ENCODE measurements around the gene HSPA2. TPM values are rescaled to one million over a fixed set of nuclear protein-coding genes. Genes with fewer than 3 reads are reported as not detected.

HSPA2 gene
- total and polyA plus RNA-seq, 2 donors (not counting 1 experiment from before 2014, with no cell fraction given) = 3.6 to 19.6 TPM

DNA sequence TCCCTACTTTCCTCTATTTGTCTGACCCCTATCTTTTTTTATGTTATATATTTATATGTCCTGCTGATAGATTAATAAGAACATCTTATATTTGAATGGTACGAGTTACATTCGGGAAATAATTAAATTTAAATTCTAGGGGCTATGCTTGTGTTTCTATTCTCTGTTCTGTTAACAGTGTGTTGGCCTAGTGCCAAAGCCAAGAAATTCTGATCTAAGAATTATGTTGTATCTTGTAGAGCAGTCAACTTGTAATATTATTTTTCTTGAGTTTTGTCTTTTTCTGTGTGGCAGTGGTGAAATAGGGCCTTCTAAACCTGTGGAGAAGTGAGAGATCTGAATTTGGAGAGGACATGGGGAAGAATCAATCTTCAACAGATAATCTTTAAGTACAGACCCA is 9.0 kb upstream of the HSPA2 start:
- H3K9me3 Mint-ChIP-seq (ENCODE audit: insufficient read depth) = no peaks in the 10 kb centered on the region
- DNase-seq = no peak
- no peak overlapping the region for H2AFZ ChIP-seq (ENCODE audit: insufficient read depth, low read depth, low read length, poor library complexity, severe bottlenecking)
- ChIA-PET CTCF (interaction anchor here (1.3 to 2.1 kb wide), 2 partner anchors 9 to 20 kb away, joined by 4 to 8 read pairs; partner anchors contain the start of gene HSPA2), POLR2A (no interaction called here)
- no peaks in the 10 kb centered on the region for H3K36me3 ChIP-seq (replicated peaks in 1 of 2; ENCODE audit: control extremely low read depth in 1 of 2, control insufficient read depth in 1 of 2, extremely low read depth in 1 of 2, insufficient read depth in 2 of 2, low read length in 1 of 2)
- peaks cover 4% of the 10 kb centered on the region for H3K79me2 ChIP-seq (ENCODE audit: control insufficient read depth, insufficient read depth, low read length)
- no peaks in the 10 kb centered on the region for H3K4me1 Mint-ChIP-seq
- no peak for ATAC-seq (ENCODE audit: low read depth)
- H3K4me3 ChIP-seq (ENCODE audit: control extremely low read depth in 1 of 5, extremely low read depth in 1 of 5, insufficient read depth in 1 of 5, low read depth in 2 of 5, low read length in 4 of 5) = no peak overlapping the region
- intact Hi-C loops (cut with micrococcal nuclease) = no loop called here
- H3K4me2 ChIP-seq (replicated peaks; ENCODE audit: low read depth, low read length, poor library complexity, severe bottlenecking) = no peak overlapping the region
- H3K27ac Mint-ChIP-seq = no peak overlapping the region
- H3K9ac ChIP-seq (ENCODE audit: low read length) = no peak overlapping the region
- H3K27me3 Mint-ChIP-seq = no peaks in the 10 kb centered on the region
- no peaks in the 10 kb centered on the region for H3K9me3 ChIP-seq (ENCODE audit: control extremely low read depth in 1 of 3, control insufficient read depth in 2 of 3, insufficient read depth in 1 of 3, low read length in 2 of 3)
- peaks cover 4% of the 10 kb centered on the region for H4K20me1 ChIP-seq (ENCODE audit: control insufficient read depth, insufficient read depth, low read length, poor library complexity, severe bottlenecking)
- H3K4me1 ChIP-seq (ENCODE audit: control insufficient read depth in 2 of 2, insufficient read depth in 2 of 2, low read length in 2 of 2) = no peaks in the 10 kb centered on the region
- no peak overlapping the region for H3K4me3 Mint-ChIP-seq
- TF ChIP-seq EZH2 (IDR thresholded peaks at IDR 0.05; ENCODE audit: borderline replicate concordance, insufficient read depth, low read depth, low read length, poor library complexity, severe bottlenecking) = no peak
- TF ChIP-seq CTCF (IDR thresholded peaks at IDR 0.05) = no peak
- no peak overlapping the region for H3K27ac ChIP-seq (ENCODE audit: low read length in 2 of 2)
- WGBS (ENCODE audit: insufficient coverage) = no CpG with 5 or more reads among the region's 2 CpGs
- no peaks in the 10 kb centered on the region for H3K27me3 ChIP-seq (replicated peaks in 1 of 4; ENCODE audit: control extremely low read depth in 1 of 4, control insufficient read depth in 3 of 4, insufficient read depth in 4 of 4, low read length in 3 of 4)

GRCh38 chr14:64536488-64537245 is 3.9 kb upstream of the HSPA2 start:
- peaks cover 0 to 14% (median 5%) of the 10 kb centered on the region in 4 experiments for H3K27me3 ChIP-seq (replicated peaks in 1 of 4; ENCODE audit: control extremely low read depth in 1 of 4, control insufficient read depth in 3 of 4, insufficient read depth in 4 of 4, low read length in 3 of 4)
- no peak overlapping the region for H3K9ac ChIP-seq (ENCODE audit: low read length)
- H3K36me3 ChIP-seq (replicated peaks in 1 of 2; ENCODE audit: control extremely low read depth in 1 of 2, control insufficient read depth in 1 of 2, extremely low read depth in 1 of 2, insufficient read depth in 2 of 2, low read length in 1 of 2) = no peaks in the 10 kb centered on the region
- H3K27ac ChIP-seq (ENCODE audit: low read length in 2 of 2) = no peak overlapping the region
- ChIA-PET CTCF (interaction anchor here (1.5 kb wide), 1 partner anchor 107 kb away, joined by 3 read pairs; no protein-coding TSS in a partner anchor), POLR2A (no interaction called here)
- peaks cover 5% of the 10 kb centered on the region for H3K27me3 Mint-ChIP-seq
- no CpG with 5 or more reads among the region's 4 CpGs for WGBS (ENCODE audit: insufficient coverage)
- peaks cover 17 to 23% of the 10 kb centered on the region in 2 donors for H3K4me1 ChIP-seq (ENCODE audit: control insufficient read depth in 2 of 2, insufficient read depth in 2 of 2, low read length in 2 of 2)
- DNase-seq (no peak), ATAC-seq (ENCODE audit: low read depth) (no peak)
- peaks cover 6% of the 10 kb centered on the region for H3K9me3 Mint-ChIP-seq (ENCODE audit: insufficient read depth)
- no peak overlapping the region for H3K4me3 Mint-ChIP-seq
- H3K4me2 ChIP-seq (replicated peaks; ENCODE audit: low read depth, low read length, poor library complexity, severe bottlenecking) = no peak overlapping the region
- no peak overlapping the region for H2AFZ ChIP-seq (ENCODE audit: insufficient read depth, low read depth, low read length, poor library complexity, severe bottlenecking)
- H3K27ac Mint-ChIP-seq = no peak overlapping the region
- peaks cover 21% of the 10 kb centered on the region for H3K4me1 Mint-ChIP-seq
- TF ChIP-seq EZH2 (IDR thresholded peaks at IDR 0.05; ENCODE audit: borderline replicate concordance, insufficient read depth, low read depth, low read length, poor library complexity, severe bottlenecking) (no peak), CTCF (IDR thresholded peaks at IDR 0.05) (no peak)
- H3K9me3 ChIP-seq (ENCODE audit: control extremely low read depth in 1 of 3, control insufficient read depth in 2 of 3, insufficient read depth in 1 of 3, low read length in 2 of 3) = peaks cover 0 to 14% (median 10%) of the 10 kb centered on the region in 3 donors
- intact Hi-C loops (cut with micrococcal nuclease) = no loop called here
- no peaks in the 10 kb centered on the region for H4K20me1 ChIP-seq (ENCODE audit: control insufficient read depth, insufficient read depth, low read length, poor library complexity, severe bottlenecking)
- H3K79me2 ChIP-seq (ENCODE audit: control insufficient read depth, insufficient read depth, low read length) = no peaks in the 10 kb centered on the region
- H3K4me3 ChIP-seq (ENCODE audit: control extremely low read depth in 1 of 5, extremely low read depth in 1 of 5, insufficient read depth in 1 of 5, low read depth in 2 of 5, low read length in 4 of 5) = no peak overlapping the region

All from B cell (primary cell).